Panc1 (cell line): ENCODE measurements around the gene UBQLN1. TPM values are rescaled to one million over a fixed set of nuclear protein-coding genes. Genes with fewer than 3 reads are reported as not detected.

Experiments
- ATAC-seq: fragments of 200-7000 bp; cut with Tn5 transposase; 2 replicates; pipeline ENCODE4 v1.9.1; 2020; ENCODE audit warnings: mild to moderate bottlenecking, moderate library complexity
- BruUV-seq: library from RNA; stranded (reverse); fragments of 400-500 nt; replicated peaks from 2 replicates; lab custom pipeline; 2021; lab: Mats Ljungman, UMichigan
- CTCF ChIA-PET: fragments of 300-600 bp; sonication (Branson Sonifier 250); formaldehyde crosslinking; loops from one replicate; lab custom pipeline; 2022; ENCODE audit warnings: antibody characterized with exemption; lab: Charles Lee
- POLR2A ChIA-PET: fragments of 300-600 bp; sonication (Branson Sonifier 250); formaldehyde crosslinking; loops from one replicate; lab custom pipeline; 2022; ENCODE audit warnings: antibody characterized with exemption; lab: Charles Lee
- DNase-seq: peaks from one replicate; pipeline ENCODE4 v3.0.0-alpha.2; 2010; ENCODE audit warnings: low read depth, low spot score
- H3K27ac ChIP-seq: 2 replicates; pipeline ENCODE4 v1.5.1; 2011; ENCODE audit warnings: mild to moderate bottlenecking, low read length, inconsistent platforms
- H3K27me3 ChIP-seq: fragments of 200-500 bp; sonication (Bioruptor generic); 2 replicates; pipeline ENCODE4 v1.6.0; 2014; ENCODE audit warnings: low read length, inconsistent platforms; ENCODE audit not compliant: control insufficient read depth, insufficient read depth
- H3K36me3 ChIP-seq: fragments of 200-500 bp; sonication (Bioruptor generic); 2 replicates; pipeline ENCODE4 v1.5.1; 2014; ENCODE audit warnings: inconsistent platforms, mild to moderate bottlenecking, low read length, moderate library complexity; ENCODE audit not compliant: control insufficient read depth, insufficient read depth
- H3K4me1 ChIP-seq: 2 replicates; pipeline ENCODE4 v1.5.1; 2011; ENCODE audit warnings: inconsistent platforms, mild to moderate bottlenecking, low read length, moderate library complexity; ENCODE audit not compliant: control insufficient read depth, insufficient read depth
- H3K4me3 ChIP-seq, 2 experiments: 2 replicates each; pipeline ENCODE4 v1.5.1; 2011 to 2012; ENCODE audit warnings: low read depth in 2 of 2, low read length in 2 of 2, mild to moderate bottlenecking in 2 of 2, inconsistent platforms in 1 of 2, moderate library complexity in 1 of 2
- H3K9me3 ChIP-seq: fragments of 200-500 bp; sonication (Bioruptor generic); 2 replicates; pipeline ENCODE4 v1.5.1; 2014; ENCODE audit warnings: low read depth, mild to moderate bottlenecking, inconsistent platforms, low read length, moderate library complexity; ENCODE audit not compliant: control insufficient read depth, insufficient read depth
- CTCF ChIP-seq: fragments of 450-650 bp; IDR thresholded peaks from 2 replicates; pipeline ENCODE4 v1.5.1; 2017; ENCODE audit warnings: mild to moderate bottlenecking
- POLR2AphosphoS5 ChIP-seq: IDR thresholded peaks from 2 replicates; pipeline ENCODE4 v1.6.1; 2012; ENCODE audit warnings: mild to moderate bottlenecking, low read depth, low read length, moderate library complexity
- REST ChIP-seq, 2 experiments: IDR thresholded peaks; 2 replicates each; pipeline ENCODE4 v1.6.1; 2011 to 2012; ENCODE audit warnings: low read depth in 2 of 2, control low read depth in 1 of 2, low read length in 1 of 2, mild to moderate bottlenecking in 1 of 2, moderate library complexity in 1 of 2; ENCODE audit not compliant: insufficient read depth in 1 of 2
- SIN3A ChIP-seq: IDR thresholded peaks from 2 replicates; pipeline ENCODE4 v1.6.1; 2012; ENCODE audit warnings: low read depth, mild to moderate bottlenecking, low read length, moderate library complexity, borderline replicate concordance; ENCODE audit not compliant: insufficient read depth
- TCF7L2 ChIP-seq: IDR thresholded peaks from 2 replicates; pipeline ENCODE4 v1.6.1; 2011; ENCODE audit warnings: mild to moderate bottlenecking, low read depth, low read length, inconsistent platforms
- in situ Hi-C: cut with HindIII; loops from 2 replicates; pipeline ENCODE4 v1.10.0; 2016; ENCODE audit warnings: low sequenced_read_pairs, low pct_unique_long_range_greater_than_20kb
- intact Hi-C: fragments of 100-400 bp; cut with micrococcal nuclease; formaldehyde crosslinking; loops from one replicate; pipeline ENCODE4 v1.10.0; 2022; ENCODE audit not compliant: unreplicated experiment
- total RNA-seq: library from RNA; stranded (reverse); gene quantifications from one replicate; pipeline ENCODE4 v1.2.1, GENCODE V29; 2021; ENCODE audit not compliant: unreplicated experiment

Gene UBQLN1
- total RNA-seq, 1 experiment from 2014 or later = 92.8 TPM

GRCh38 chr9:83749706-83750105, 41.9 kb upstream of the UBQLN1 start:
- Histone ChIP-seq H3K4me3 (no peak overlapping the region), H3K27me3 (no peaks in the 10 kb centered on the region), H3K27ac (no peak overlapping the region), H3K4me1 (no peaks in the 10 kb centered on the region), H3K36me3 (no peaks in the 10 kb centered on the region), H3K9me3 (no peaks in the 10 kb centered on the region)
- POLR2A ChIA-PET = no interaction called here
- ATAC-seq (no peak), DNase-seq (no peak)
- intact Hi-C loops = no loop called here
- BruUV-seq = no TSS peak
- in situ Hi-C loops = no loop called here
- TF ChIP-seq POLR2AphosphoS5 (no peak), REST (IDR thresholded peaks at IDR 0.05; ENCODE audit: insufficient read depth in 1 of 2, low read depth in 2 of 2, low read length in 1 of 2) (no peak), TCF7L2 (no peak), SIN3A (no peak), CTCF (no peak)
- CTCF ChIA-PET = no interaction called here

- BruUV-seq = no TSS peak
- no peak for DNase-seq
Measured at GRCh38 chr9:83744206-83744605, 36.4 kb upstream of the UBQLN1 start.

More at GRCh38 chr9:83744206-83744605, 36.4 kb upstream of the UBQLN1 start:
- intact Hi-C loops = no loop called here
- H3K27ac ChIP-seq = no peak overlapping the region
- H3K27me3 ChIP-seq = no peaks in the 10 kb centered on the region
- no peak for TF ChIP-seq POLR2AphosphoS5
- no peak for TF ChIP-seq SIN3A
- TF ChIP-seq REST (IDR thresholded peaks at IDR 0.05; ENCODE audit: insufficient read depth in 1 of 2, low read depth in 2 of 2, low read length in 1 of 2) = no peak
- H3K4me1 ChIP-seq = no peaks in the 10 kb centered on the region
- POLR2A ChIA-PET = no interaction called here
- in situ Hi-C loops = no loop called here
- CTCF ChIA-PET = no interaction called here
- no peaks in the 10 kb centered on the region for H3K36me3 ChIP-seq
- no peak overlapping the region for H3K4me3 ChIP-seq
- no peaks in the 10 kb centered on the region for H3K9me3 ChIP-seq
- ATAC-seq = no peak
